Uterus (tissue), 2 donors: Measurements from ENCODE around the gene UCP1.

Source experiments
- CTCF ChIP-seq, 4 experiments: fragments of 200-600 bp in 2 of 4; fragments of 450-650 bp in 2 of 4; sonication (generic) in 2 of 4; IDR thresholded peaks; one replicate each; pipeline ENCODE4 v1.5.1; 2016 to 2019; ENCODE audit warnings: antibody characterized with exemption in 4 of 4, mild to moderate bottlenecking in 2 of 4, moderate library complexity in 1 of 4
- POLR2A ChIP-seq, 2 donors: fragments of 450-650 bp; IDR thresholded peaks; one replicate each; pipeline ENCODE4 v1.6.1; 2016; ENCODE audit warnings: antibody characterized with exemption in 2 of 2, mild to moderate bottlenecking in 1 of 2, moderate library complexity in 1 of 2

DNA sequence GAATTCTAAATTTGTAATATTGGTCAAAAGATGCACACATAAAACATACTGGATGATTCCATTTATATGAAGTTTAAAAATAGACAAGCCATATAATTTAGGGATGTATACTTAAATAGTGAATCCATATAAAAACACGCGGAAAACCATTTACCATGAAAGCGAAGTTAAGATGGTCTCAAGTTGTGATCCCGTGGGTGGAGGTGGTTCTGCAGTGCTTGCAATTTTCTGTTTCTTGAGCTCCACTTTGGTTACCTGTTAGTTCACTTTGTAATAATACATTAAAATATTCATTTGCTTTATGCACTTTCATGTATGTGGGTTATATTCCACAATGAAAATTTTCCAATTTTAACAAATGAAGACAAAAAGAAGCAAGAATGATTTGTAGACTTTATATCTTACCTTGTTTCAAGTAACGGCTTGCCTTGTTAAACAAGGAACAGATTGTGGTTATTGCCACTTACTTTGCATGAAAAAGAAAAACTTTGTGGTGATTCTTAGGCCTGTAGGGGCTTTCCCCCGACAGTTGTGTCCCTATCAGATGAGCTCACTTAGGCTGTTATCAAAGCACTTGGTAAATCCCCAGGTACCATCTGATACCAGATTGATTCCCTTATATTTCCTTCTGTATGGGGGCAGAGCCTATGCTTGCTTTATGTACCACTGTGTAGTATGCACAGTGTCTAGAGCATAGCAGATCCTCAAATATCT, 12.2 kb downstream of the UCP1 start:
- TF ChIP-seq POLR2A (IDR thresholded peaks at IDR 0.05) (no peak), CTCF (IDR thresholded peaks at IDR 0.05) (no peak)
